Mesothelial cell of epicardium (in vitro differentiated cells): Measurements from ENCODE around the gene SORCS1. TPM values are rescaled to one million over a fixed set of nuclear protein-coding genes. Genes with fewer than 3 reads are reported as not detected.
"Not testable (repeated sequence)": the region's sequence is repeated elsewhere in the genome, so short reads cannot be mapped to it uniquely, and the experiment has no call there.

Experiments used
- DNase-seq, 2 experiments: peaks; one replicate each; pipeline ENCODE4 v3.0.0; 2021; ENCODE audit warnings: low spot score in 2 of 2; ENCODE audit not compliant: unreplicated experiment in 2 of 2
- H3K27ac Mint-ChIP-seq: 2 replicates; pipeline ENCODE4 v1.8.0; 2021; ENCODE audit warnings: mixed read lengths
- H3K27me3 Mint-ChIP-seq: 2 replicates; pipeline ENCODE4 v1.8.0; 2021; ENCODE audit warnings: low read depth, mixed read lengths
- H3K36me3 Mint-ChIP-seq: 2 replicates; pipeline ENCODE4 v1.8.0; 2021; ENCODE audit warnings: mixed read lengths
- H3K4me1 Mint-ChIP-seq: 2 replicates; pipeline ENCODE4 v1.8.0; 2021; ENCODE audit warnings: mixed read lengths
- H3K4me3 Mint-ChIP-seq: 2 replicates; pipeline ENCODE4 v1.8.0; 2021; ENCODE audit warnings: mild to moderate bottlenecking, moderate library complexity, mixed read lengths
- H3K9me3 Mint-ChIP-seq: 2 replicates; pipeline ENCODE4 v1.8.0; 2021; ENCODE audit warnings: mixed read lengths
- CTCF ChIP-seq: fragments of 200-600 bp; sonication (generic); IDR thresholded peaks from one replicate; pipeline ENCODE4 v1.5.0; 2021; ENCODE audit warnings: antibody characterized with exemption; ENCODE audit not compliant: unreplicated experiment
- total RNA-seq: library from RNA; stranded (reverse); gene quantifications from 3 replicates; pipeline ENCODE4 v1.2.1, GENCODE V29; 2021

SORCS1 gene
- total RNA-seq, 1 donor from 2014 or later, result 0.78 TPM

GRCh38 chr10:106935978-106936451 is 228.5 kb downstream of the SORCS1 start:
- H3K27me3 Mint-ChIP-seq, result no peaks in the 10 kb centered on the region
- no peaks in the 10 kb centered on the region for H3K9me3 Mint-ChIP-seq
- no peak overlapping the region for H3K4me3 Mint-ChIP-seq
- no peak for DNase-seq
- H3K27ac Mint-ChIP-seq, result no peak overlapping the region
- H3K4me1 Mint-ChIP-seq, result peaks cover 9% of the 10 kb centered on the region
- TF ChIP-seq CTCF, result no peak
- no peaks in the 10 kb centered on the region for H3K36me3 Mint-ChIP-seq

GRCh38 chr10:106931853-106932249 is 232.7 kb downstream of the SORCS1 start:
- no peak overlapping the region for H3K4me3 Mint-ChIP-seq
- H3K36me3 Mint-ChIP-seq, result no peaks in the 10 kb centered on the region
- H3K9me3 Mint-ChIP-seq, result no peaks in the 10 kb centered on the region
- H3K27me3 Mint-ChIP-seq, result peaks cover 5% of the 10 kb centered on the region
- TF ChIP-seq CTCF, result no peak
- DNase-seq, result no peak
- peaks cover 6% of the 10 kb centered on the region for H3K4me1 Mint-ChIP-seq
- no peak overlapping the region for H3K27ac Mint-ChIP-seq

- Mint-ChIP-seq H3K4me3 (no peak overlapping the region), H3K27ac (no peak overlapping the region), H3K27me3 (peaks cover 5% of the 10 kb centered on the region), H3K36me3 (no peaks in the 10 kb centered on the region), H3K4me1 (peaks cover 6% of the 10 kb centered on the region), H3K9me3 (no peaks in the 10 kb centered on the region)
- no peak for TF ChIP-seq CTCF
- DNase-seq, result no peak
Observed at GRCh38 chr10:106931159-106931852, 233.2 kb downstream of the SORCS1 start.

- Mint-ChIP-seq H3K4me3 (no peak overlapping the region), H3K27me3 (peaks cover 5% of the 10 kb centered on the region), H3K36me3 (no peaks in the 10 kb centered on the region), H3K27ac (no peak overlapping the region), H3K4me1 (peaks cover 6% of the 10 kb centered on the region), H3K9me3 (no peaks in the 10 kb centered on the region)
- no peak for DNase-seq
- no peak for TF ChIP-seq CTCF
Observed at GRCh38 chr10:106930751-106931150, 233.8 kb downstream of the SORCS1 start.

GRCh38 chr10:106929291-106929895 is 235.1 kb downstream of the SORCS1 start:
- Mint-ChIP-seq H3K4me3 (no peak overlapping the region), H3K36me3 (no peaks in the 10 kb centered on the region), H3K4me1 (peaks cover 6% of the 10 kb centered on the region), H3K27me3 (peaks cover 5% of the 10 kb centered on the region), H3K27ac (no peak overlapping the region), H3K9me3 (no peaks in the 10 kb centered on the region)
- no peak for TF ChIP-seq CTCF
- no peak for DNase-seq

- not testable (repeated sequence) for H3K9me3 Mint-ChIP-seq, H3K27me3 Mint-ChIP-seq, H3K27ac Mint-ChIP-seq, H3K4me3 Mint-ChIP-seq, H3K4me1 Mint-ChIP-seq, DNase-seq, H3K36me3 Mint-ChIP-seq
Observed at GRCh38 chr10:106928151-106928550, 236.4 kb downstream of the SORCS1 start.
